SU-DHL-6 (cell line): ENCODE data around the gene FSIP1.

Source experiments
- CTCF ChIP-seq: fragments of 200-600 bp; sonication (generic); IDR thresholded peaks from one replicate; pipeline ENCODE4 v1.5.1; 2017; ENCODE audit warnings: antibody characterized with exemption, mild to moderate bottlenecking, low read length, moderate library complexity; ENCODE audit not compliant: insufficient read depth, poor library complexity, severe bottlenecking
- EZH2phosphoT487 ChIP-seq: fragments of 200-600 bp; sonication (generic), shearing (Covaris generic); conservative IDR thresholded peaks from 2 replicates; pipeline ENCODE4 v1.6.1; 2018; ENCODE audit warnings: mild to moderate bottlenecking, antibody characterized with exemption, low read length, moderate library complexity, mixed read lengths

- TF ChIP-seq EZH2phosphoT487, result no peak
- no peak for TF ChIP-seq CTCF
Observed at GRCh38 chr15:39814489-39814888, 31.8 kb upstream of the FSIP1 start.
